Fibroblast of skin of back (primary cell): ENCODE data around the gene CNDP1.

Experiments used
- DNase-seq: peaks from one replicate; pipeline ENCODE4 v3.0.0-alpha.2; 2013

The CNDP1 gene

GRCh38 chr18:74626049-74626874 is 92.0 kb downstream of the CNDP1 start:
- DNase-seq = no peak

- no peak for DNase-seq
Measured at GRCh38 chr18:74630804-74631203, 96.5 kb downstream of the CNDP1 start.

- no peak for DNase-seq
Measured at GRCh38 chr18:74631212-74631611, 96.9 kb downstream of the CNDP1 start.

- DNase-seq = peak; percentile 24
Measured at GRCh38 chr18:74631623-74632350, 97.5 kb downstream of the CNDP1 start.

GRCh38 chr18:74632351-74632679 is 98.0 kb downstream of the CNDP1 start:
- no peak for DNase-seq

- DNase-seq = no peak
Measured at GRCh38 chr18:74632856-74633255, 98.6 kb downstream of the CNDP1 start.

- DNase-seq = no peak
Measured at GRCh38 chr18:74633652-74634352, 99.5 kb downstream of the CNDP1 start.

GRCh38 chr18:74635224-74635975 is 101.1 kb downstream of the CNDP1 start:
- DNase-seq = no peak
